Measurements from ENCODE around the gene CCDC3. TPM values are rescaled to one million over a fixed set of nuclear protein-coding genes. Genes with fewer than 3 reads are reported as not detected.

CCDC3 gene
- total RNA-seq, 1 donor from 2014 or later, result 12.8 TPM

GRCh38 chr10:12961416-12962205, 39.9 kb downstream of the CCDC3 start:
- DNase-seq, result no peak

- no peak for DNase-seq
These were observed 40.6 kb downstream of the CCDC3 start for GRCh38 chr10:12960941-12961340.

DNA sequence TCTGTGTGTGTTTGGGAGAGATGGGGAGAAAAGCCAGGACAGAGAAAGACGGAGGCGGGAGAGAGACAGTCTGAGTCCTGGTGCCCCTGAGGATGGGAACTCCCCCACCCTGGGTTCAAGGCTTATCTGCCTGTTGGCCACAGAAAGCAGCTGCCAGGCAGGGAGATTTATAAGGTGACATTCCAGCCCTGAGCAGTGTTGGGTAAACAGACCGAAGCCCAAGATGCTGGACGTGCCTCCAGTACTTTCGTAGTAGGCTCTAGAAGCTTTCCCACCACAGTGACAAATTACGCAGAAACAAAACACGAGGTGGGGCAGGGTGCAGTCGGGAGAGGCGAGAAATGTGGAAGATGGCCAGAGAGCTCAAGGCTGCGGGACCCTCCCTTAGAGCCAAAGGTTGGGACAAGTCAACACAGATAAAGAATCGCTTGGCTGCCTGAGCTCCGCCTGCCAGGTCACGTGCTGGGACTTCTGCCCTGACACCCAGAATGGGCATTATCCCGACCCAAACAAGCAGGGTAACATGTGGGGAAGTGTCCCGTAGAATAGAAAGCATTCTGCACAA, 41.1 kb downstream of the CCDC3 start:
- no peak for DNase-seq

DNA sequence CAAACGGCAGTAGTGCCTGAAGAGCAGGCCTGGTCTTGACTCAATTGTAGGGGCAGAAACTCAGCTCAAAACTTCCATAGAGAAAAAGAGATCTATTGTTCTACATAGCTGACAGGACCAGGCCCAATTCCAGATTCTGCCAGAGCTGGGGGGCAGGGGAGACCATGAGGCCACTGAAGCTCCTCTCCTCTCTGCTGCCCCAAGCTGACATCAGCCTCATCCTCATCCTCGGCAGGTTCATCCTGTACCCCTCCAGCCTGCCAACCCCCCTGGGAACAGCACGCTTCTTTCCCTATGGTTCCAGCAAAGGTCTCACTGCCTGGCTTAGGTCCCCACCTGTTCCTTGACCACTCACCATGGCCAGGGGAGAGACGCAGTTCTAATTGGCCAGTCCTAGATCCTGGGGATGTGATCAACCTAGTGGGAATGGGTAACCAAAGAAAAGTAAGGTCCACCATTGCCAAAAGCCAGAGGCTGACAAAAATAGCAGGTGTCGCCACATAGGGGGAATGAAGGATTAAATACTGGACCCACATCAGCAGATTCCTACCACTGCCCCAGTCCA, 42.9 kb downstream of the CCDC3 start:
- no peak for DNase-seq

DNA sequence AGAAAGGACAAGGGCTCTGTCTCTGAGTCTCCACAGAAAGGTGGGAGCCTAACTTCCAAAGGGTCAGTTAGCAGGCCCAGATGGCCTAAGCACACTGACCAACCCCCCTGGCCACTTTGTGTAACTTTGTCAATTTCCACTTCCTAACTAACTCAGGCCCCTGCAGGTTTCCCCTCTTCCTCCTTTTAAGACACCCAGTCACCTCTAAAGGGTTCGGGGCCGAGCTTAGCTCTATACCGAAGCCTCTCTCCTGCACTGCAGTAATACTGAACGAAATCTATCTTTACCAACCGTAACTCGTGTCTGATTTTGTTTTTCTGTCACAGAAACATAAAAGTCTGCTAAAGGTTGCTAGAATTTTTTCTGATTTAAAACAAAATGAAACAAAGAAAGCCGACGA, 44.4 kb downstream of the CCDC3 start:
- no peak for DNase-seq

GRCh38 chr10:12954866-12955265, 46.6 kb downstream of the CCDC3 start:
- no peak for DNase-seq

DNA sequence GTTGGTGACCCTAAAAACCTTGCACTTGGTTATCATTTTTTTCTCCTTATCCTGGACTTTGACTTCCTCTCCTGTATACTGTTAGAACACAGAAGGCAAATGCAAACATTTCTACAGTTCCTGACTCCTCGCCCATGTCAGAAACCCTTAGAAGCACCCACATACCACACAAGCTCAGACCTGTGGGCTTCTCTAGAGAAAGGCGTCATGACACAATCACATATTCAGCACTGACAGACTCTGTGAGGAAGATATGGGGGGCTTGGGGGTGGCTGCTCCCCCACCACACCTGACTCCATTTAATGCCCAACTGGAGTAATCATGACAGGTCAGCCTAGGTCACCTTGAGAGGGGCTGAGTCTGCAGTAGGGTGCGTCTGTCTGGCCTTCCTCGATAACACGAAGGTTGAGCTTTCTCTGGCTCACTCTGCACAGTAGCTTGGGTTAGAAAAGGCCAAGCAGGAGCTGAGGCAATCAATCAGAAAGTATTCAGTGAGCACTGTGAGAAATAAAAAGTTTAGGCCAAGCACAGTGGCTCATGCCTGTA, 50.9 kb downstream of the CCDC3 start:
- no peak for DNase-seq

- DNase-seq, result no peak
These were observed 52.3 kb downstream of the CCDC3 start for GRCh38 chr10:12949248-12949647.

GRCh38 chr10:12947741-12948140, 53.8 kb downstream of the CCDC3 start:
- DNase-seq, result no peak

DNA sequence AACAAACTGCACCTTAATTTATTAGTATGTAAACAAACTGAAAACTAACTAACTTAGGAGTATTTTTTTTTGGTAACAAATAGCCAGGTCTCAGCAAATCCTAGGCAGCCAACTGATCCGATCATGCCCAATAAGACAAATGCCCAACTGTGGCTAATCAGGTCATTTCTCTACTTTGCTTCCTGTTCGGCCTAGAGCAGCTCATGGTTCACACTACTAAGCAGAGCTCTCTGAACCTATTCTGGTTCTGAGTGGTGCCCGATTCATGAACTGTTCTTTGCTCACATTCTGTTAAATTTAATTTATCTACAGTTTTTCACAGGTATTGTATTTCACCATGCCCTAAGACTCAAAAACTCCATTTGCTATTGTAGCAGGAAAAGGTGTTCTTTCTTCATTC, 55.1 kb downstream of the CCDC3 start:
- DNase-seq, result no peak

DNA sequence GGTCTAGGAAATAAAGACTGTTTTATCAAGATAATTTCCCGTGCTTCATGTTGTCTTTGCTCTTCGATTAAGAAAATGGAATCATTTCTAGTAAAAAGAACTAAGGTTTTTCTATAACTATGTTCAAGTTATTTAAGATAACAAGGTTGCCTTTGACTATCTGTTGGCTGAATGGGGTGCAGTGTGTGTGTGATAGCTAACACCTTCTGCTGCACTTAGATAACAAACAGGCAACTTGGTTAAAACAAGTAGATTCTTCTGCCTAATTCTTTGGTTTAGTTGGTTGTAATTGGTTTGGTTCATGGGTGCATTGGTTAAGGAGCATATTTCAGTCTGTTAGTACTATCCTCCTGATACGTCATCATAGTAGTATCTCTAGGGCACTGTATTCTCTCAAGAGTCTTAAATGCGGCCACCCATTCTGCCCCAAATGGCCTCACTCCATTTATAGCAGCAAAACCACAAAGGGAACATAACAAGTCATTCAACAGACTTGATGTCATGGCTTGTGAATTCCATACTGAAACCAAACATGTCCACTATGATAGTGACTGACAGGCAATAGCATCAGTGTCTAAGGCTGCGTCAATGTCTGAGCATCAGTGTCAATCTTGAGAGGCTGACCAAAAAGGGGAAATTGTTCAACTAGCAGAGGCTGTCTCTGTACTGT, 55.7 kb downstream of the CCDC3 start:
- no peak for DNase-seq

GRCh38 chr10:12944931-12945330, 56.6 kb downstream of the CCDC3 start:
- no peak for DNase-seq

- no peak for DNase-seq
These were observed 58.1 kb downstream of the CCDC3 start for GRCh38 chr10:12943425-12943824.

DNA sequence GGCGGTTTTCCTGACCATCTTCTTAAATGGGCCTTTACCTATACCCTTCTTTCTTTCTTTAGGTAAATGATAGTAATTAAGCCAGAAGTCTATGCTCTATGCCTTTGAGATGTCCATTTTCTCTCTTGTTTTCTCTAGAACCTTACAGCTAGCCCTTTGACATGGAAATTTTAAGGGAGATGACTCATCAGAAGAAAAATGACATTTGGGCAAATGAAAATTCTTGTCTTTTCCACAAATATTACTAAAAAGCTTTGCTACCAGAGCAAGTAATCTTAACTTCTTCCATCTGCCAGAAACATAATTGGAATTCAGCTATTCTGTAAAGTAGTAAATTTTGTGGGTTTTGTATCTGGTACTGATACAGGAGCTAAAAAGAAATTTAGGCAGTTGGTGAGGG, 59.5 kb downstream of the CCDC3 start:
- DNase-seq, result no peak

GRCh38 chr10:12940791-12941190, 60.7 kb downstream of the CCDC3 start:
- DNase-seq, result no peak

DNA sequence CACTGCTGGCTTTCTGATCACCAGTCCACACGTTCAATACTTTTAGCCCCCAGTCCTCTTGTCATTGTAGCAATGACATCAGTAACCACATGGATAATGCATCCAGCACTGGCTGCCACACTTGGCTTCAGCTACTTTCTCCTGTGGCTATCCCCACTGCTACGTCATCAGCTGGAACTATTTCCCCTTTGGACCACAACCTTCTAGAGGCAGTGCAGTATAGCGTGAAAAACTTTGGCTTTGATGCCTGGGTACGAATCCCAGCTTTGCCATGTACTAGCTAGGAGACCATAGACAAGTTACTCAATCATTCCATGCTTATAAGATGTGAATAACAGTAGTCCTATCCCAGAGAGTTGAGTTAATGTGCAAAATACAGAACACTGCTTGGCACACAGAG, 63.2 kb downstream of the CCDC3 start:
- DNase-seq, result no peak

DNA sequence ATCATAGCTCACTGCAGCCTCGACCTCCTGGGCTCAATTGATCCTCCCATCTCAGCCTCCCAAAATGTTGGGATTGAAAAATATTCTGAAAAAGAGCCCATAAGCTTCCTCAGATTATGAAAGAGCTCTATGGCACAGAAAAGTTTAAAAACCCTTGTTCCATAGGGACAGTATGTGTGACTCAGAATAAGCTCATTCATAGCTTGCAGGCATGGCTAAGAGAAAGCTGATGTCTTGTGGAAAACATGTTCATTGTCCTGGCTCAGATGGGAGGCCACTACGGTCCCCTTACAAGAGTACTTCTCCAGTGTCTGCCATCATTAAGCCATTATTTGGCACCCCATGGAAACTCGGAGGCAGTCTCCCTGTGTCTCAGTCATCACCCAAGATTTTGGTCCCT, 64.0 kb downstream of the CCDC3 start:
- DNase-seq, result no peak

DNA sequence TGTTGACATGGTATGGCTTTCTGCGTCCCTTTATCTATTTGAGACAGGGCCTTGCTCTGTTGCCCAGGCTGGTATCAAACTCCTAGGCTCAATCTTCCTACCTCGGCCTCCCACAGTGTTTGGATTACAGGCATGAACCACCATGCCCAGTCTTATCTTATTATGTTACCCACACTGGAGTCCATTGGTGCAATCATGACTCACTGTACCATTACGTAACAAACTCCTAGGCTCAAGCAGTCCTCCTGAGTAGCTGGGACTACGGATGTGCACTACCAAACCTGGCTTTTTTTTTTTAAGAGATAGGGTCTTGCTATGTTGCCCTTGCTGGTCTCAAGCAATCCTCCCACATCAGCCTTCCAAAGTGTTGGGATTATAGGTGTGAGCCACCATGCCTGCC, 66.7 kb downstream of the CCDC3 start:
- no peak for DNase-seq

- no peak for DNase-seq
These were observed 72.1 kb downstream of the CCDC3 start for GRCh38 chr10:12929381-12929780.

DNA sequence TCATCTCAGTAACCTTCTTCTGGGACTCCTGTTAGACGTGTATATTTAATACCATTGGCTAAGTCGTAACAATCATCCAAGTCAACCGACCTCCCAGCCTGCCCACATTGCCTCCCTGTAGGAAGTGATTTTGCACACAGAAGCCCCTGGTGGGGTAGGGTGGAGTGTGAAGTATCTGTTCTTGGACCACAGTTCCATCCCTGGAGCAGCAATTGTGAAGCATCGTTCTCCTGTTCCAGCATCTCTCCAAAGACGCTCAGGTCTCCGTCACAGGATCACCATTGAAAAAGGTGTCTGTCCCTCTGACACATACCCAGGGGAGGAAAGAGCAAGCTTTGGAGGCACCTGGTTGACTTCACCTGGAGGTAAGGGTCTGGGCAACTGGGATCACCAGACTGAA, 72.9 kb downstream of the CCDC3 start:
- DNase-seq, result no peak

DNA sequence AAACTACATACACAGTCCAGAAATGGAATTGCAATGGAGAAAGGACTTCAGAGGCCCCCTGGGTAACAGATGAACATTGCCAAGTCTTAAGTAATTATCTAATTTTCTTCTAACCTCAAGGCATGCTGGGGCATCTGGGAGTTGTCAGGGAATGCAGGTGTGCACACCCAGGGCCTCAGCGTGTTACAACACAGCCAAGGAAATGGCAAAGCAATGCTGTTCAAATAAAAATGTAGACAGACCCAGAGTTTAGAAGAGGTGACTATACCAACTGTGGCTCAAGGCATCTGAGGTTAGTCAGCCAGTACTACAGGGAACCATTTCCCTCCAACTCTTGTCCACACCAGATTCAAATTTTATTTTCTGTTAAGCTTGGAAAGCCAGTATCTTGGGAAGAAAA, 73.6 kb downstream of the CCDC3 start:
- no peak for DNase-seq

DNA sequence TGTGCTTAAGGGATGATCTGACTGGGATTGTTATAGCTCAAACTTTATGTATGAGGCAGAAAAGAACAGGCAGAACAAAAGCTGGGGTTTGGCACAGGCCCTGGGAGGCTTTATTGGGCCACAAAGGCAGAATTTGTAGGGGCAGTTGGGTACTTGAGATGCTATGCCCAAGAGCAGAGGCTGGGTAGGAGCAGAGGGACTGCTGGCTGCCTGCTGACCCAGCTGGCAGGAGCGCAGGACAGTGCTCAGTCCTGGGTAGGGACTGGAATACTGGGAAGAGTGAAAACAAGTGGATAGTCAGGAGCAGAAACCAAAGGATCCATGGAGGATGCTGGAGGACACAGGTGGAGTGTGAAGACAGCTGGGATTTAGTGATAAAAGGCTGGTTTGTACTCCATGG, 75.7 kb downstream of the CCDC3 start:
- no peak for DNase-seq

- DNase-seq, result no peak
These were observed 76.6 kb downstream of the CCDC3 start for GRCh38 chr10:12924911-12925310.

All from occipital lobe (tissue), 2 donors.